GM18505 (cell line): ENCODE data around the gene PTTG1IP.

Source experiments
- ATAC-seq: cut with Tn5 transposase; IDR thresholded peaks from one replicate; pipeline ENCODE4 v1.9.1; 2021; ENCODE audit not compliant: unreplicated experiment
- POLR2A ChIP-seq: IDR thresholded peaks from 4 replicates; pipeline ENCODE4 v1.6.1; 2011; ENCODE audit warnings: borderline replicate concordance; ENCODE audit not compliant: insufficient read depth, insufficient read length; ENCODE audit errors: extremely low read depth

The PTTG1IP gene

DNA sequence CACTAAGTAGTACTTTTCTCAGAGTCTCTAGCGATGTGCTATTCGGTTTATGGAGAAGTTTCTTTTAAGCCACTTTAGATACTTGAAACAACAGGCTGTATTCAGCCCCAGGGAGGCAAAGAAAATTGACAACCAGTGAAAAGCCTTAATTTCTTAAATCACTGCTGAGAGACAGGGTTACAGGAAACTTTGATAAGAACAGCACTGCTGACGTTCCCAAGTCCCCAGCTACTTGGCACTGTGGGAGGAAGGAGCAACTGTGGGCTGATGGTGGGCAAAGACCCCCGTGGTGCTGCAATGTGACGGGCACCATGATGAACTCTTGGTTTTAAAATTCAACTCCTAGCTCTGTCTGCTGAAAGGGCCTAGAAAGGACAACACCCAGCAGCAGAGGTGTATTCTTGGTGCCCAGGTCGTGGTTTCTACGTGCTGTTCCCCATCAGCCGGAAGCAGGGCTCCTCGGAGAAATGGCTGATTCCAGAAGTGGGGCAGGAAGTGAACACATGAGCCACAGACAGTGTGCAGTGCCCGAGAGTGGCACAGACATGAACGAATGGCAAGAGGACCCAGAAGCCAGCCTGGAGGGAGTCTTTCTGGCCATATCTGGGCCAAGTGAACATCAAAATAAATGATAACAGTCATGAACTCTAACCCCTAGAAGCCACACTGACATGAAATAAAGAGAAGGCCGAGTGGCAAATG lies 5.3 kb downstream of the PTTG1IP start:
- no peak for ATAC-seq
- TF ChIP-seq POLR2A, result no peak

DNA sequence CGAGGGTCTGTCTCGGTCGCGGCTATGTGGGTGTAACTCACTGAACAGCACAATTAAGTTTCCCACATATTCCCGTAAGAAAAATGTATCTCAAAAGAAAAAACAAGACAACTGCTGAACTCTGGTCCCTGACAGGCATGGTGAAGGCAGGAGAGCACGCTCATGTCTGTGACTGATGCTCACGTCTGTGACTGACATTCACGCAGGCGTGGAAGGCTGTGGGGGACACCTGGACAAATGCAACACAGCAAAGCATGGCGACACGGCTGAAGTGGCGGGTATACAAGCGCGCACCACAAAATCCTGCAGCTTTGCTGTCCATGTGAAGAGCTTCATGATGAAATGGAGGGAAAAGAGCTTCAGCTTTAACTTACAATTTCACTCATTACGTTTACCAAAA lies 6.0 kb downstream of the PTTG1IP start:
- no peak for TF ChIP-seq POLR2A
- ATAC-seq, result no peak

DNA sequence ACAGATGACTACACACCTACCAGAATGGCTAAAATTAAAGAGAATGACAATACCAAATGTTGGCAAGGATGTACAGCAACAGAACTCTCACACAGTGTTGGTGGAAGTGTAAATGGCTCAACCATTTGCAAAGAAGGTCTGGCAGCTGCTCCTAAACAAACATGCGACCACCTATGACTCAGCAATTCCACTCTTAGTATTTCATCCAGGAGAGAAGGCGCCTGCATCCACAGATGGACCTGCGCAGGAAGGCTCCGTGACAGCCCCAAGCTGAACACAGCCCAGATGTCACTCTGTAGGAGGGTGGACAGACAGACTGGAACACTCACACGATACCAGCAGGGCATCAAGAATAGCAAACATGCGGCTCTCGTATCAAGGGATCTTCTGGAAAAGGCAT lies 6.7 kb downstream of the PTTG1IP start:
- TF ChIP-seq POLR2A, result no peak
- ATAC-seq, result no peak

- TF ChIP-seq POLR2A, result no peak
- no peak for ATAC-seq
Observed at GRCh38 chr21:44865561-44866280, 7.8 kb downstream of the PTTG1IP start.

DNA sequence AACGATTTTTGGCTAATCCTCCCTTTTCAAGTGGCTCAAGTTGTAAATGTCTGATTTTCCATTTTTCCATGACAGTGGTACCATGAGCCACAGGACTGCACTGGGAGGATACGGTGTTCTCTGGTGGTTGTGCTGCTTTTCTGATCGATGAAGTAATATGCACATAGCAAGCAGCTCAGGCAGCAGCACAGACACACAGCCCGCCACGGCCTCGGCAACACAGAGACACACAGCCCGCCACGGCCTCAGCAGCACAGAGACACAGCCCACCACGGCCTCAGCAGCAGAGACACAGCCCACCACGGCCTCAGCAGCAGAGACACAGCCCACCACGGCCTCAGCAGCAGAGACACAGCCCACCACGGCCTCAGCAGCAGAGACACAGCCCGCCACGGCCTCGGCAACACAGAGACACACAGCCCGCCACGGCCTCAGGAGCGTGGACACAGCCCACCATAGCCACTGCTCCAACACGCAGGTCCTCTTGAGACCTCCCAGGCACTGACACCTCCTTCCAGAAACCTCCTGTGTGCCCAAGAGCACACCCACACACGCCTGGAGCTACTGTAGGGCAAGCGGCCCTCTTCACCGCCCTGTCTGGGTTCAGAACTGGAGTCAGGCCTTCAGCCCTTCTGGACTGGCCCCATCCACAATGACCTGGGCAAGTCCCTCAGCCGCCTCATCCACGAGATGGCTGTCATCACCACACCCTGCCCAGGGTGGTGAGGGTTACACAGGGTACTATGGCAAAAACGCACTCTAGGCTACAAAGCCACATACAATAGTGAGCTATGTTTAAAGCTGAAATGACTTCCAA lies 10.4 kb downstream of the PTTG1IP start:
- no peak for TF ChIP-seq POLR2A
- no peak for ATAC-seq

DNA sequence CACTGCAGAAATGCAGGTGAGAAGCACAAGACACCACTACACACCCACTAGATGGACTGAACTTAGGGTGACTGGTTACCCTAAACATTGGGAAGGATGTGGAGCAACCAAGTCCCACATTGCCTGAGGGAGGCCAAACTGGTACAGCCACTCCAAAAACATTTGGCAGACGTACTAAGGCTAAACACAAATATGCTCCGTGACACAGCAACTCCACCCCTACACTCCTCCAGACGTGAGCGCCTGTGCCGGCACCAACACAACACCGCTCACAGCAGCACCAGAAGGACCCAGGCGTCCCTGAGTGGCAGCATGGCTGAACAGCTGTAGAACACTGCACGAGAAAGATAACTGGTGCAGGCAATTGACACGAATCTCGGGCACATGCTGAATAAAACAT lies 14.7 kb downstream of the PTTG1IP start:
- ATAC-seq, result no peak
- no peak for TF ChIP-seq POLR2A

GRCh38 chr21:44858291-44858690 lies 15.2 kb downstream of the PTTG1IP start:
- TF ChIP-seq POLR2A, result no peak
- no peak for ATAC-seq

GRCh38 chr21:44857127-44857892 lies 16.2 kb downstream of the PTTG1IP start:
- no peak for TF ChIP-seq POLR2A
- ATAC-seq, result no peak

DNA sequence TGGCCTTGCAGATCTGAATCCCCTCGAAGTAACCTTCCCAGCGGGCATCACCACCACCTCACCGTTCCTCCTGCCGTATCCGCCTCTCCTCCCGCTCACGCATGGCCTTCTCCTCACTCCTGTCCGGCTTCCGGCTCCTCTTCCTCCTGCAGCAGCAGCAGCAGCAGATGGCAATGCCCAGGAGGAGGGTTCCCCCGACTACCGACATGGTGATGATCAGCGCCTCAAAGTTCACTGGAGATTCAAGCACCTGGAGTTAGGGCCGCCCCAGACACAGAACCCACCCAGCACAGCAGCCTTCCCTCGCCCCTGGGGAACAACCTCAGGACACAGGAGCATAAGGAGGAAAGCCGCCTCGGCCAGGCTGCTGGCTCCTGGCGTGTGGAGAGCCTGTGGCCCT lies 17.4 kb downstream of the PTTG1IP start:
- no peak for ATAC-seq
- no peak for TF ChIP-seq POLR2A

GRCh38 chr21:44855572-44855971 lies 17.9 kb downstream of the PTTG1IP start:
- no peak for TF ChIP-seq POLR2A
- ATAC-seq, result no peak

DNA sequence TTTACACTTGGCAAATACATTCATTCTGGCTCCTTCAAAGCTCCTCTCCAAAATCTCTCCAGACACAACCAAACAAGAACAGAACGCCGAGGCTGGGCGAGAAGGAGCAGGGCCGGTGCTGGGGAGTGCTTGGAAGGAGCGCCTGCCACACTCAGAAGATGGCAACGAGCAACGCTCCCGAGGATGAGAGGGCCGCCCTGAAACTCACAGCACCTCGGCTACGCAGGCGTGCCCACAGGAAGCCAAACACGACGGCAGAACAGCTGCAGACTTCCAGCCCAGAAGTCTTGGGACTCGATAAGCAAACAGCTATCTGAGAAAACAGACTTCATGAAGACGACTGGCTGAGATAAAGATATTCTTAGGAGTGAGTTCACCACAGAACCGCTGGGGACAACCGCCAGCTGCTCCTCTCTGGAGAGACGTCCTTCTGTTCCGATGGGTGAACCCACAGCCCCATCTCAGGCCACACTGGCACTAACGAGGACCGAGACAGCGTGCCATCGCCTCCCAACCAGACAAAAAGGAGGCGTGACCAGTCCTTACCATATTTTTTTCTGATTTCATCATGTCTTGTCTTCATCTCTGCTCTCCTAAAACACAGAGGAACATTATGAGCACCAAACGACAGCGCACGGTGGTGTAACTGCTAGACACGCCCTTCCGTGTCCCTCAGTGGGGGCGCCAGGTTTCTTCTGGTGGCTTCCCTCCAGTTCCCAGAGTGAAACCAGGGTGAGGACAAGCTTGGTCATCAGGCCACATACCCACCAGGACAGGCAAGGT lies 18.6 kb downstream of the PTTG1IP start:
- ATAC-seq, result no peak
- no peak for TF ChIP-seq POLR2A

GRCh38 chr21:44854391-44854663 lies 19.2 kb downstream of the PTTG1IP start:
- TF ChIP-seq POLR2A, result no peak
- ATAC-seq, result no peak
